Ectodermal cell (in vitro differentiated cells): ENCODE measurements around the gene AQP6.
A peak's percentile ranks its signal among the peaks of the same experiment; 100 is the strongest.

ENCODE experiments used
- H3K27ac ChIP-seq: 2 replicates; pipeline ENCODE4 v1.7.0; 2013; ENCODE audit warnings: mild to moderate bottlenecking, low read depth, low read length; ENCODE audit not compliant: insufficient read depth, poor library complexity, severe bottlenecking
- H3K27me3 ChIP-seq: 2 replicates; pipeline ENCODE4 v1.7.0; 2013; ENCODE audit warnings: mild to moderate bottlenecking, low read length; ENCODE audit not compliant: insufficient read depth, control insufficient read depth, poor library complexity, severe bottlenecking
- H3K36me3 ChIP-seq: one replicate; pipeline ENCODE4 v1.7.0; 2013; ENCODE audit warnings: low read length; ENCODE audit not compliant: control insufficient read depth, insufficient read depth
- H3K4me1 ChIP-seq: one replicate; pipeline ENCODE4 v1.7.0; 2013; ENCODE audit warnings: low read length; ENCODE audit not compliant: control insufficient read depth, insufficient read depth
- H3K4me3 ChIP-seq: 2 replicates; pipeline ENCODE4 v1.7.0; 2013; ENCODE audit warnings: low read depth, low read length, control low read depth; ENCODE audit not compliant: insufficient read depth
- H3K9me3 ChIP-seq: 2 replicates; pipeline ENCODE4 v1.7.0; 2013; ENCODE audit warnings: mild to moderate bottlenecking, low read length, moderate library complexity; ENCODE audit not compliant: control insufficient read depth
- WGBS, 2 experiments: methylation state at CpG; one replicate each; pipeline ENCODE4 v1.1.7; 2013; ENCODE audit warnings: missing lambda C conversion rate in 2 of 2; 5-methylcytosine and 5-hydroxymethylcytosine counted together

The AQP6 gene

GRCh38 chr12:50018154-50018553 is 45.4 kb downstream of the AQP6 start:
- H3K9me3 ChIP-seq = no peaks in the 10 kb centered on the region
- no peaks in the 10 kb centered on the region for H3K36me3 ChIP-seq
- H3K4me3 ChIP-seq = no peak overlapping the region
- H3K27ac ChIP-seq = no peak overlapping the region
- WGBS, 2 experiments = 77 to 91% methylated on average over 2 to 3 of the region's 3 CpGs
- H3K4me1 ChIP-seq = no peaks in the 10 kb centered on the region
- no peaks in the 10 kb centered on the region for H3K27me3 ChIP-seq

DNA sequence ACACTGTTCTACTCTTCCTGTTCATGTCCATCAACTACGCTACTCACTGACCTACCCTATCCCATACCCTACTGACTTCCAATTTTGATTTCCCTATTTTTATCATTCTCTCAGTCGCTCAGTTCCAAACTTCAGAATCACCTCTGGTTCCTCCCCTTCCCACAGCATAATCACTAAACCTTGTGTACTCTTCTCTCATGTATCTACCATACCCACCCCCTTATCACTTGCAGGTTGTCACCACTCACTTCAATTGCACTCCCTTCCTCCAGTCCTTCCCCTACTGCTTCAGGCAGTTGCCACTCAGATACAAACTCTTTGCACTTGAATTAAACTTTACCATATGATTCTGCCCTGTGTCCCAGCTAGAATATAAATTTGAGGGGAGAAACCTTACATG is 46.2 kb downstream of the AQP6 start:
- Histone ChIP-seq H3K9me3 (no peaks in the 10 kb centered on the region), H3K4me3 (no peak overlapping the region), H3K4me1 (no peaks in the 10 kb centered on the region), H3K36me3 (no peaks in the 10 kb centered on the region), H3K27me3 (no peaks in the 10 kb centered on the region), H3K27ac (no peak overlapping the region)
- 88 to 95% methylated on average over 2 of the region's 2 CpGs for WGBS, 2 experiments

DNA sequence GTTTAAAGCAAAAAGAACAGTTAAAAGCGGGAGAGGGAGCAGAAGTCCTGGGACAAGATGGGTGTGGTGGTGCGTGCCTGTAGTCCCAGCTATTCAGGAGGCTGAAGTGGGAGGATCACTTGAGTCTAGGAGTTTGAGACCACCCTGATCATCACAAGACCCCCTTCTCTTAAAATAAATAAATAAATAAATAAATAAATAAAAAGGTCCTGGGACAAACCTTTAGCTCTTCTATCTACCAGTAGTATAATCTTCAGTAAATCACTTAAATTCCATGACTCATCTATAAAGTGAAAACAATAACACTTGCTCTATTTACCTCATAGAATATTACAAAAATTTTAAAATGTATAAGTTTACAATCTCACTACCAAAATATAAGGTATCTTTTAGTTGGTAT is 46.8 kb downstream of the AQP6 start:
- Histone ChIP-seq H3K36me3 (no peaks in the 10 kb centered on the region), H3K27me3 (no peaks in the 10 kb centered on the region), H3K4me1 (no peaks in the 10 kb centered on the region), H3K27ac (no peak overlapping the region), H3K9me3 (no peaks in the 10 kb centered on the region), H3K4me3 (no peak overlapping the region)
- WGBS, 2 experiments = 95 to 98% methylated on average over 2 of the region's 2 CpGs

DNA sequence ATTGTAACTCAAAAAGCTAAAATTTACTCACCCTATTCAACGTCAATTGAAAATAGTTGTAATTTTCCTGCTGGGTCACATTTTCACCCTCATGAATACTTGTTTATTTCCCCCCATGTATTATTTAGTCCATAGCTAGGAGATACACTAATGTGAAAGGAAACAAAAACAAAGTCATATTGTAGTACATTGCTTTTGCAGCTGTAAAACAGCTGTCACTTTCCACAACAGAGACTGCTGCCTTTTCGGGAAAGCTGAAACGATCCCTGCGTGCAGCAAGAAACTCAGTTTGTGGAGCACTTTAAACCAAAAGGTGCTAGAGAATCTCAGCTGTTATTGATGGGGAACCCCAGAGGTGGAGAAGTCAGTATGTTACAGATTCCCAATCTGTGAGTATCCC is 48.3 kb downstream of the AQP6 start:
- Histone ChIP-seq H3K4me3 (no peak overlapping the region), H3K36me3 (no peaks in the 10 kb centered on the region), H3K27me3 (no peaks in the 10 kb centered on the region), H3K27ac (no peak overlapping the region), H3K9me3 (no peaks in the 10 kb centered on the region), H3K4me1 (no peaks in the 10 kb centered on the region)
- 94 to 96% methylated on average over 4 of the region's 4 CpGs for WGBS, 2 experiments

- Histone ChIP-seq H3K27me3 (no peaks in the 10 kb centered on the region), H3K4me3 (no peak overlapping the region), H3K4me1 (no peaks in the 10 kb centered on the region), H3K27ac (no peak overlapping the region), H3K36me3 (no peaks in the 10 kb centered on the region), H3K9me3 (no peaks in the 10 kb centered on the region)
- 87 to 100% methylated on average over 1 of the region's 1 CpG for WGBS, 2 experiments
Measured at GRCh38 chr12:50022903-50023302, 50.2 kb downstream of the AQP6 start.

DNA sequence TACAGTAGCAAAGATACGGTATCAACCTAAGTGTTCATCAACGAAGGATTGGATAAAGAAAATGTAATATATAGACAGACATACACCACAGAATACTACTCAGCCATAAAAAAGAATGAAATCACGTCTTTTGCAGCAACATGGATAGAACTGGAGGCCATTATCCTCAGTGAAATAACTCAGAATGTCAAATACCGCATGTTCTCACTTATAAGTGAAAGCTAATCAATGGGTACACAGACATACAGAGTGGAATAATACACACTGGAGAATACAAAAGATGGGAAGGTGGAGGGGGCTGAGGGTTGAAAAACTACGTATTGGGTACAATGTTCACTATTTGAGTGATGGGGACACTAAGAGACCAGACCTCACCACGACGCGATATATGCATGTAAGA is 51.5 kb downstream of the AQP6 start:
- Histone ChIP-seq H3K27me3 (no peaks in the 10 kb centered on the region), H3K9me3 (no peaks in the 10 kb centered on the region), H3K4me1 (no peaks in the 10 kb centered on the region), H3K36me3 (no peaks in the 10 kb centered on the region), H3K4me3 (peak overlapping the region; percentile 59), H3K27ac (no peak overlapping the region)
- WGBS, 2 experiments = 73 to 81% methylated on average over 6 of the region's 8 CpGs

DNA sequence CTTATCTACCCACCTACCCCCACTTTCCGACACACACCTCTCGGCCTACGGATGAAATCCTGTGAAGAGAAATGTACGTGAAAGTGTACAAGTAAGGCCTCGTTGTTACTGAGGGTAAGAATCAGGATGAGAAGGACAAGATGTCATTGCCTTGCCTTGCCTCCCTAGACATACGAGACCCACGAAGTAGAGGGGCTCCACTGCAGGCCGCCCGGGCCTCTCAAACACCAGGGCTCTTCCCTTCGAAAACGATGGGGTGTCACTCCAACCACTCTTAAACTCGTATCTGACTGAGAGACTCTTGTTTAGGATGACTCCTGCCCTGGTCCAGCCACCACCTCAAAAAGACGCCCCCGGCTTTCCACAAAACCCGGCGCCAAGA is 52.0 kb downstream of the AQP6 start:
- Histone ChIP-seq H3K27me3 (no peaks in the 10 kb centered on the region), H3K27ac (no peak overlapping the region), H3K36me3 (no peaks in the 10 kb centered on the region), H3K9me3 (no peaks in the 10 kb centered on the region), H3K4me3 (peak overlapping the region; percentile 59), H3K4me1 (no peaks in the 10 kb centered on the region)
- WGBS, 2 experiments = 2% methylated on average over 14 to 15 of the region's 16 CpGs

DNA sequence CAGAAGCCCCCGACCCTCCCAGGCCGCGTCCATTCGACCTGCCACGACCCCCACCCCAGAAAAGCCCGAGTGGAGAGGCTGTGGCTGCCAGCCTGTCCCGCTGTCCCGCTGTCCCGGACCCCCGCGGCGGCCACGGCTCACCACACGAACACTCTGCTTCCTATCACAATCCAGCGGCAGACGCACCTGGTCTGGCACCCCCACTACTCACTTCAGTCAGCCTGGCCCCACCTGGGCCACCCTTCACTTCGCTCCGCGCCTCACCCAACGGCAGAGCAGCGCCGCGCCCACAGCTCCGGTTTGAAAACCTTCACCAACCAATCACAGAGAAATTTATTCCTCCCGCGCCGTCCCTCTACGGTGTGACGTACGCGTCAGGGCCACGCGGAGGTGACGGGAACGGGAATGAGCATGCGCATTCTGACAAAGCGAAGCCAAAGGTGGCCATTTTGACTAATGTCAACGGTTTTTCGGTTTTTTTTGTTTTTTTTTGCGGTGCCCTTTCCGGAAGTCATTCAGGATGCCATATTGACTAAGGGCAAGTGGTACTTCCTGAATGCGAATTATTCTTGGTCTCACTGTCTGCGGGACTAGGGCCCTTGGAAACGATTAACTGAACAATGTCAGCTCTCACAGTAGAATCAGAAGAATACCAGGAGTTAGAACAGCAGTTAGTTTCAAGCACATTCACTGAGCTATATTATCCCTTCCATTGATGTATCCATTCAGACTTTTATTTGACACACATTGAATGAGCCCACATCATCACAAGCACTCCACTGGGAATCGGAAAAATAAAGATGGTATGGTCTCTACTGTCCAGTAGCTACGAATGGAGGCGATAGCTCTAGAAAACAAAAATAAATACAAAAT is 52.7 kb downstream of the AQP6 start, which contains the start of gene RACGAP1:
Gene RACGAP1, minus strand, starts transcription at position 308 of the 873 bp plus-strand sequence. CDS start 8,779 bp downstream, outside the sequence.
- Histone ChIP-seq H3K9me3 (no peaks in the 10 kb centered on the region), H3K36me3 (no peaks in the 10 kb centered on the region), H3K27ac (no peak within 1 kb of the TSS), H3K4me1 (no peaks in the 10 kb centered on the region), H3K4me3 (peak within 1 kb of the TSS; percentile 59), H3K27me3 (no peaks in the 10 kb centered on the region)
- WGBS, 2 experiments = 7% methylated on average over 47 of the region's 47 CpGs

- Histone ChIP-seq H3K9me3 (no peaks in the 10 kb centered on the region), H3K4me1 (no peaks in the 10 kb centered on the region), H3K4me3 (no peak overlapping the region), H3K36me3 (no peaks in the 10 kb centered on the region), H3K27me3 (no peaks in the 10 kb centered on the region), H3K27ac (no peak overlapping the region)
- WGBS, 2 experiments = 93 to 96% methylated on average over 3 of the region's 3 CpGs
Measured at GRCh38 chr12:50026691-50027090, 53.9 kb downstream of the AQP6 start.
